LNCAP (cell line): ENCODE results near the gene BRIP1.

Source experiments
- TF ChIP-seq, protein P1 (sequence below): fragments of 450-650 bp; IDR thresholded peaks from 2 replicates; pipeline ENCODE4 v1.5.1; 2017; ENCODE audit warnings: mild to moderate bottlenecking

Gene BRIP1

DNA sequence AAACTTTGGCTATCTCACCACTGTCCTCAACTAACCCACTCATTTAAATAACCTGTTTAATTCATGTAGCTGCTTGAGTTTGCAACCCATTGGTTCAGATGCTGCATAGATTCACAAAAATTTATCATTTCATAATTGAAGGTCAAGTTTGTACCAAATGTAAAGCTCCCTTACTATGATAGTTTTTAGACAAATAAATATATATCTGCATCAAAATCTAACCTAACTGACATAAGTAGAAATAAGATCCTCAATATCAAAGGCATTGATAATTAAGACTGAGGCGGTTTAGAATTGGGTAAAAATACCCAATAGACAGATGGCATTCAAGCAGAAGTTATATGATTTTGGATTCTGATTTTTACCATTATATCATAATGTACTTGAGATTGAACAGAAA, 139.4 kb downstream of the BRIP1 start:
- TF ChIP-seq, protein P1, sequence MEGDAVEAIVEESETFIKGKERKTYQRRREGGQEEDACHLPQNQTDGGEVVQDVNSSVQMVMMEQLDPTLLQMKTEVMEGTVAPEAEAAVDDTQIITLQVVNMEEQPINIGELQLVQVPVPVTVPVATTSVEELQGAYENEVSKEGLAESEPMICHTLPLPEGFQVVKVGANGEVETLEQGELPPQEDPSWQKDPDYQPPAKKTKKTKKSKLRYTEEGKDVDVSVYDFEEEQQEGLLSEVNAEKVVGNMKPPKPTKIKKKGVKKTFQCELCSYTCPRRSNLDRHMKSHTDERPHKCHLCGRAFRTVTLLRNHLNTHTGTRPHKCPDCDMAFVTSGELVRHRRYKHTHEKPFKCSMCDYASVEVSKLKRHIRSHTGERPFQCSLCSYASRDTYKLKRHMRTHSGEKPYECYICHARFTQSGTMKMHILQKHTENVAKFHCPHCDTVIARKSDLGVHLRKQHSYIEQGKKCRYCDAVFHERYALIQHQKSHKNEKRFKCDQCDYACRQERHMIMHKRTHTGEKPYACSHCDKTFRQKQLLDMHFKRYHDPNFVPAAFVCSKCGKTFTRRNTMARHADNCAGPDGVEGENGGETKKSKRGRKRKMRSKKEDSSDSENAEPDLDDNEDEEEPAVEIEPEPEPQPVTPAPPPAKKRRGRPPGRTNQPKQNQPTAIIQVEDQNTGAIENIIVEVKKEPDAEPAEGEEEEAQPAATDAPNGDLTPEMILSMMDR: no peak

DNA sequence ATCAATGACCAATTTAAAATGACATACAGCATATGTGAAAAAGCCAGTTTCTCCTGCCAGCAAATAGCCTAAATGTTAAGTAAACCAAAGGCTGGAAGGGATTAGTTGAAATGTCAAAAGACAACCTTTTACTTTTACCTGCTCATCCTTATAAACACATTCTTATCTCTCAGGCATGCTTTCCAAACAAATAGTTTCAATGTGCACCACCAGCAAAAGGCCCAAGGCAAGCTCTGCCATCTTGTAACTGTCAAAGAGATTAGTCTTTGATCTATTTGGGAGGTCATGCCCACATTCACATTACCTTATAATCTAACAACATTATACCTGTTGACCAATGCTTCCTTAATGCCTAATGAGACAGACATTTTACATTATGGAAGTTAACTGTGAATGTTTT, 140.1 kb downstream of the BRIP1 start:
- TF ChIP-seq, protein P1: no peak

DNA sequence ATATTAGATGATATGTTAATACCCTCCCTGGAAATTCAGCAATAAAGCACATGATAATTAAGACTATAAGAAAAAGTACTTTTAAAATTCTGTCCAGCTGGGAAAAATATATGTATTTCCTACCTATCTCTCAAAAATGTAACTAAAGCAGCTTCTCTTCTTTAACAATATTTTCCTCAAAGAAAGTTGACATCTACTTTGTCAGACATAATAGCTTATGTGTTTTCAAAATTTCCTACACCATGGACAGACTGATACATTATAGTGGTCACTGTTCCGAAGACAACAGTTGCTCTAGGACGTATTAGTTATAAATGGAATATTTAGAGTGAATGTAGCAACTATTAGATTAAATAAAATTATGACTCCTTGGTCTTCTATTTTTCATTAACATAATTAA, 140.9 kb downstream of the BRIP1 start:
- TF ChIP-seq, protein P1: no peak

DNA sequence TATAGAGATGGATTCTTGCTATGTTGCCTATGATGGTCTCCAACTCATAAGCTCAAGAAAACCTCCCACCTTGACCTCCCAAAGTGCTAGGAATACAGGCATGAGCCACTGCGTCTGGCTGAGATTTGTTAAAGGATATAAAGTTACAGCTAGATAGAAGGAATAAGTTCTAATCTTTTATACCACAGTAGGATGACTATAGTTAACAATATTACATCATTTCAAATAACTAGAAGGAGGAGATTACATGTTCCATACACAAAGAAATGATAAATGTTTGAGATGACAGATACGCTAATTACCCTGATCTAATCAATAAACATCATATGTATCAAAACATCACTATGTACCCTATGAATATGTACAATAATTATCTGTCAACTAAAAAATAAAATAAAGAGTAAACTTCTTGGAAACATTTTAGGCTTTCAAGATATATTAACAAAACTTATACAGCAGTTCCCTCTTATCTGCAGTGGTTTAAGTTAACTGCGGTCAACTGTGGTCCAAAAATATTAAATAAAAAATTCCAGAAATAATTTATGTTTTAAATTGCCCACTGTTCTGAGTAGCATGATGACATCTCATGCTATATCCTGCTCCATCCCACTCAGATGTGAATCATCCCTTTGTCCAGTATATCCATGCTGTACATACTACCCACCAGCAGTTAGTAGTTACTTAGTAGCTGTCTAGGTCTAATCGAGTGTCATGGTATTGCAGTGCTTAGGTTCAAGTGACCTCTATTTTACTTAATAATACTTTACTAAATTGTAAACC, 143.1 kb downstream of the BRIP1 start:
- TF ChIP-seq, protein P1: no peak

DNA sequence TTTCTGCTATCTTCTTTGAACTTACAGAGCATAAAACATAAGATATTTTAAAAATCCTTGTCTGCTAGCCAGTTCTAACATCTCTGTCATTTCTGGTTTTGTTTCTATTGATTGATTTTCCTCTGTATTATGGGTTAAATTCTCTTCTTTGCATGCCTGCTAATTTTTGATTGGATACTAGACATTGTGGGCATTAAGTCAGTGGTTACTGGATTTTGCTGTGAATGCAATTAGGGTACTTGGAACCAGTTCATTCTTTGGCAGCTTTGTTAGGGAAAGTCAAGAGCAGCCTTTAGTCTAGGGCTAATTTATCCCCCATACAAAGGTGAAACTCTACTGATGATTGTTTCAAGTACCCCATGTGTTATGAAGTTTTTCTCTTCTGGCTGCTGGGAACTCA, 145.3 kb downstream of the BRIP1 start:
- TF ChIP-seq, protein P1: no peak

DNA sequence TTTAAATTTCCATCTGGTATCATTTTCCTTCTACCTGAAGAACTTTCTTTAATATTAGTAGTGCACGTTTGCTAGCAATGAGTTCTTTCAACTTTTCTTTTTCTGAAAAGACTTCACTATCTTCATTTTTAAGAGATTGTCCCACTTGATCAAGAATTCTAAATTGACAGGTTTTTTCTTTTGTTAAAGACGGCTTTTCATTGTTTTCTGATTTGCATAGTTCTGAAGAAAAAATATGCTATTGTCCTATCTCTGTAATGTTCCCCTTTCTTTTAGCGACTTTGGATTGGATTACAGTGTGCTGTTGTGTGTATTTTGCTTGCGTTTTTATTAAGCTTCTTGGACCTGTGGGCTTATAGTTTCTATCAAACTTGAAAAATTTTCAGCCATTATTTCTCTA, 146.0 kb downstream of the BRIP1 start:
- TF ChIP-seq, protein P1: no peak

DNA sequence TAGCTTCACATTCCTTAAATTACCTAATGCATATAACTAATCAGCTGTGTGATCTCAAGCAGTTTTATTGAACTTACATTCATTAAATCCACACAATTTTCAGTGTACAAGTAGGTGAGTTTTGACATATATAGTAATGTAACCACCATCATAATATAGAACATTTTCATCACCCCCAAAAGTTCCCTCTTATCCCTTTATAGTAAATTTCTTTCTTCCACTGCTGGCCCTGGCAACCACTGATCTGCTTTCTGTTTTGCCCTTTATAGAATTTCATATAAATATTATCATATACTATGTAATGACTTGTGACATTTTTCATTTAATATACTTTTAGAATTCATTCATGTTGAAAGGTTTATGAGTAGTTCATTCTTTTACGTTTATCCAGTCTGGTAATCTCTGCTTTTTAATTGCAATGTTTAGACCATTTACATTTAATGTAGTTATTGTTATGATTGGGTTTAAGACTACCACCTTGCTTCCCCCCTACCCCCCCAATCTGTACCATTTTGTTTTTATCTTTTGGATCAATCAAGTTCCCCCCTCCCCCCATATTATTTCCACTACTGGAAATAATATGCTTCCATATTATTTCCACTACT, 147.0 kb downstream of the BRIP1 start:
- TF ChIP-seq, protein P1: no peak
